CD4-positive, alpha-beta T cell treated with Interleukin-12 subunit alpha and Interleukin-12 subunit beta, for 1 hour (primary cell): ENCODE data around the gene RYR3.
"Not testable (repeated sequence)": the region's sequence is repeated elsewhere in the genome, so short reads cannot be mapped to it uniquely, and the experiment has no call there.

Experiments used
- DNase-seq: peaks from one replicate; pipeline ENCODE4 v3.0.0-alpha.2; 2020

The RYR3 gene

GRCh38 chr15:33524274-33524673, 213.5 kb downstream of the RYR3 start:
- no peak for DNase-seq

GRCh38 chr15:33526532-33526931, 215.8 kb downstream of the RYR3 start:
- no peak for DNase-seq

GRCh38 chr15:33533197-33533596, 222.4 kb downstream of the RYR3 start:
- no peak for DNase-seq

- no peak for DNase-seq
Observed at GRCh38 chr15:33534642-33535041, 223.9 kb downstream of the RYR3 start.

- DNase-seq: no peak
Observed at GRCh38 chr15:33535135-33535534, 224.4 kb downstream of the RYR3 start.

- DNase-seq: no peak
Observed at GRCh38 chr15:33539825-33540573, 229.2 kb downstream of the RYR3 start.

GRCh38 chr15:33543957-33544356, 233.2 kb downstream of the RYR3 start:
- DNase-seq: no peak

- DNase-seq: no peak
Observed at GRCh38 chr15:33545866-33546265, 235.1 kb downstream of the RYR3 start.

- DNase-seq: no peak
Observed at GRCh38 chr15:33547876-33548275, 237.1 kb downstream of the RYR3 start.

- no peak for DNase-seq
Observed at GRCh38 chr15:33551860-33552259, 241.1 kb downstream of the RYR3 start.

GRCh38 chr15:33553157-33553556, 242.4 kb downstream of the RYR3 start:
- DNase-seq: no peak

GRCh38 chr15:33559207-33559890, 248.6 kb downstream of the RYR3 start:
- DNase-seq: no peak

- no peak for DNase-seq
Observed at GRCh38 chr15:33561407-33561806, 250.6 kb downstream of the RYR3 start.

- DNase-seq: no peak
Observed at GRCh38 chr15:33561967-33562366, 251.2 kb downstream of the RYR3 start.

GRCh38 chr15:33565094-33565493, 254.3 kb downstream of the RYR3 start:
- no peak for DNase-seq

- no peak for DNase-seq
Observed at GRCh38 chr15:33567652-33568051, 256.9 kb downstream of the RYR3 start.

GRCh38 chr15:33569036-33569435, 258.3 kb downstream of the RYR3 start:
- DNase-seq: no peak

- DNase-seq: not testable (repeated sequence)
Observed at GRCh38 chr15:33577911-33578310, 267.1 kb downstream of the RYR3 start.

- no peak for DNase-seq
Observed at GRCh38 chr15:33580526-33580925, 269.8 kb downstream of the RYR3 start.

- no peak for DNase-seq
Observed at GRCh38 chr15:33581032-33581431, 270.3 kb downstream of the RYR3 start.

GRCh38 chr15:33584797-33585196, 274.0 kb downstream of the RYR3 start:
- no peak for DNase-seq

GRCh38 chr15:33586786-33587697, 276.3 kb downstream of the RYR3 start:
- no peak for DNase-seq

GRCh38 chr15:33587773-33588172, 277.0 kb downstream of the RYR3 start:
- DNase-seq: no peak

- no peak for DNase-seq
Observed at GRCh38 chr15:33592864-33593263, 282.1 kb downstream of the RYR3 start.
